LNCAP (cell line): ENCODE measurements around the gene FBXL5.

Experiments
- TF ChIP-seq, protein P1 (sequence below): fragments of 450-650 bp; IDR thresholded peaks from 2 replicates; pipeline ENCODE4 v1.5.1; 2017; ENCODE audit warnings: mild to moderate bottlenecking

The FBXL5 gene

DNA sequence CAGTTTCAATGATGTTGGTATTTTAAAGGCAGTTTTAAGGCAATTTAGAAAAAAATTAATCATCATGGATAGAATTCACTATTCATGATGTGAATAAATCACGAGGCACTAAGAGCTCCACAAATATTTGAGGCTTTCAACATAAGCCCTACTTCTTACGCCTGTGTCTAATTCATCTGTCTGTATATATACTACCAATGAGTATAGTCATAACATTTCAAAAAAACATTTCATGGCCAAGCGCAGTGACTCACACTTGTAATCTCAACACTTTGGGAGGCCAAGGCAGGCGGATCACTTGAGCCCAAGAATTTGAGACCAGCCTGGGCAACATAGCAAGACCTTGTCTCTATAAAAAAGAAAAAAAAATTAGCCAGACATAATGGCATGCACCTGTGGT is 56.5 kb downstream of the FBXL5 start:
- TF ChIP-seq, protein P1, sequence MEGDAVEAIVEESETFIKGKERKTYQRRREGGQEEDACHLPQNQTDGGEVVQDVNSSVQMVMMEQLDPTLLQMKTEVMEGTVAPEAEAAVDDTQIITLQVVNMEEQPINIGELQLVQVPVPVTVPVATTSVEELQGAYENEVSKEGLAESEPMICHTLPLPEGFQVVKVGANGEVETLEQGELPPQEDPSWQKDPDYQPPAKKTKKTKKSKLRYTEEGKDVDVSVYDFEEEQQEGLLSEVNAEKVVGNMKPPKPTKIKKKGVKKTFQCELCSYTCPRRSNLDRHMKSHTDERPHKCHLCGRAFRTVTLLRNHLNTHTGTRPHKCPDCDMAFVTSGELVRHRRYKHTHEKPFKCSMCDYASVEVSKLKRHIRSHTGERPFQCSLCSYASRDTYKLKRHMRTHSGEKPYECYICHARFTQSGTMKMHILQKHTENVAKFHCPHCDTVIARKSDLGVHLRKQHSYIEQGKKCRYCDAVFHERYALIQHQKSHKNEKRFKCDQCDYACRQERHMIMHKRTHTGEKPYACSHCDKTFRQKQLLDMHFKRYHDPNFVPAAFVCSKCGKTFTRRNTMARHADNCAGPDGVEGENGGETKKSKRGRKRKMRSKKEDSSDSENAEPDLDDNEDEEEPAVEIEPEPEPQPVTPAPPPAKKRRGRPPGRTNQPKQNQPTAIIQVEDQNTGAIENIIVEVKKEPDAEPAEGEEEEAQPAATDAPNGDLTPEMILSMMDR, result no peak

DNA sequence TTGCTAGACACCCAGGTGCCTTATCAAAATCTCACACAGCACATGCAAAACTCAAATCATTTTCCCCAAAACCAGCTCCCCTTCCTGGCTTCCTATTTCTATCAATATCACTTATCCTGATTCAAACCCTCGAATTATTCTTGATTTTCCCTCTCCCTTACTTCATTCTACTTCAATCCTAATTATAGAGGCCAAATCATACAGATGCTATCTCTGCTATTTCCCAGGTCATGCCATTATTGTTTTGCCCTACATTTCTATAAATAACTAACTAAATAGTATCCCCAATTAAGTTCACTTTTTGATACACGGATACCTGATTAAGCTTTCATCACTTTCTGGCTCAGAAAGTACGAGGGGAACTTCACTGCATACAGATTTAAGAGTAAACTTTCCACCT is 62.4 kb downstream of the FBXL5 start:
- TF ChIP-seq, protein P1, result no peak

DNA sequence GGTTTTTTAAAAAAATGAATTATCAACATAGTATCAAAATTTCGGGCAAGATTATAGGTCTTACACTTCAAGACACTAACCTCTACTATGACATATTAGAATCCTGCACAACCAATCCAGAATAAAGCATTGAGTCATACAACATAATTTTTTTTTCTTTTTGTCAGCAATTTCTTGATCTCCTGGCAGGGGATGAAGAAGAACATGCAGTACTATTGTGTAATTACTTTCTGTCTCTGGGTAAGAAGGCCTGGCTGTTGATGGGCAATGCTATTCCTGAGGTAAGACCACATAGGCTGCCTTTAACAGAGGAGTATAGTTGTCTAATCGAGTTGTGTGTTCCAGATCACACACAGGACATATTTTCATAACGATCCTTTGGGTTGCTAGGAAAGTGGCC is 67.5 kb downstream of the FBXL5 start:
- TF ChIP-seq, protein P1, result no peak

DNA sequence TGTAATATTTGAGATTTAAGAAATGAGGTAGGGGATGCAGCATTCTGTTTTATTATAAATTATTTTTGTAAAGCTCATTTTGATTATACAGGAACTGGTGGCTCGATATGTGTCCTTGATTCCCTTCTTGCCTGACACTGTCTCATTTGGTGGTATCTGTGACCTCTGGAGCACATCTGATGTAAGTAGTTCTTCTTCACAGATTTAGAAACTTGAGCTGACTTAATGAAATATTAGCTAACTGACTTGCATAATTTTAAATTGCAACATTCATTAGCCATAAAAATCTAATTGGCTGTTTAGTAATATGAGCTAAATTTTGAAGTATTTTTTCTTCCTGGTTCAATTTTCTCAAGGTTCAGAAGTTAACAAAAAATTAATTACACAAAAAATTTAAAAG is 69.1 kb downstream of the FBXL5 start:
- TF ChIP-seq, protein P1, result no peak

DNA sequence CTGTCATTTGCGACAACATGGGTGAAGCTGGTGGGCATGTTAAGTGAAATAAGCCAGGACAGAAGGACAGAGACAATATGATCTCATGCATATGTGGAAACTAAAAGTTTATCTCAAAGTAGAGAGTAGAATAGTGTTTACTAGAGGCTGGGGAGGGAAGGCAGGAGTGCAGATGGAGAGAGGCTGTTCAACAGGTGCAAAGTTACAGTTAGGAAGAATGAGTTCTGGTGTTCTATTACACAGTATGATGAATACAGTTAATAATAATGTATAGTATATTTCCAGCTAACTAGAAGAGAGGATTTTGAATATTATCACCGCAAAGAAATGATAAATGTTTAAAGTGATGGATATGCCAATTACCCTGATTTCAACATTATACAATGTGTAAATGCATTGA is 69.8 kb downstream of the FBXL5 start:
- TF ChIP-seq, protein P1, result no peak

DNA sequence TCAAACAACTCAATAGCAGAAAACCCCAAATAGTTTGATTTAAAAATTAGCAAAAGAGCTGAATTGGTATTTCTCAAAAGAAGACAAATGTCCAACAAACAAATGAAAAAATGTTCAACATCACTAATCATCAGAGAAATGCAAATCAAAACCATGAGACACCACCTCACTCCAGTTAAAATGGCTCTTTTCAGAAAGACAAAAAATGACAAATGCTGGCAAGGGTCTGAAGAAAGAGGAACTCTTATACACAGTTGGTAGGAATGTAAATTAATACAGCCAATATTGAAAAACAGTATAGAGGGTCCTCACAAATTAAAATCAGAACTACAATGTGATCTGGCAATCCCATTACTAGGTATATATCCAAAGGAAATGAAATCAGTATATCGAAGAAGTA is 70.4 kb downstream of the FBXL5 start:
- TF ChIP-seq, protein P1, result no peak

DNA sequence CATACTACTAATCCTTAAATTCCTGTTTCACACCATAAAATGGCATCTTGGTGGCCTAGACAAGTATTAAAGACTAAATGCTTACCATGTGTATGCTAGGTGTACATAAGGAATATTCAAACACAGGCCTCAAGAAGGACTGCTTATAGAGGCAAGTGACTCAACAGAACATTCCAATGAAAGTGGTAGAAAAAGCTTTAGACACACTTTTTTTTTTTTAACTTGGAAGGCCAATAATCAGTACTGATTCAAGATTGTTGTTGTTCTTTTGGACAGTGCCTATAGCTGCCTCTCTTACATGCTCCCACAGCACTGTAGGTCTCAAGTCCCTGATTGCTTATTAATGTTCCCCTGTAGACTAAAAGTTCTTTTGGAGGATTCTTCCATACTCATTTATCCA is 77.6 kb downstream of the FBXL5 start:
- TF ChIP-seq, protein P1, result no peak

DNA sequence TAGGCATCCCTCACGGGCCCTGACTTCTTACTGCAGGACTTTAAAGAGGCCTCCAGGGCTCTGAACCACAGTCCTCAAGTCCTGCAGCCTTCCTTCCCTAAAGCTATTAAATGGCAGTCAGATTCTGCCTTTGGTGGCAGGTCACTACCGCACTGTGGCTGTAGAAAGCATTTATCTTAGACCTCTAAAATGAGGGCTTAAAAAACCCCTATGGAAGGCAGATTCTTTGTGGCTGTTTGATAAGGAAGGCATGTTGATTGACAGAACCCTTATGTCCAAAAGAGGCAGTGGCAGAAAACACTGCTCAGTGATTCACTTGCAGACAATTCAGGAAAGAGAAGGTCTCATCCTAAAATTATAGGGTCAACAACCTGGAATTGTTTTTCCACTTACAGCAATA is 79.2 kb downstream of the FBXL5 start:
- TF ChIP-seq, protein P1, result no peak
